Measurements from ENCODE around the gene MAP3K7CL. TPM values are rescaled to one million over a fixed set of nuclear protein-coding genes. Genes with fewer than 3 reads are reported as not detected.

MAP3K7CL gene
- total RNA-seq, 1 experiment from 2014 or later: 2.3 TPM

DNA sequence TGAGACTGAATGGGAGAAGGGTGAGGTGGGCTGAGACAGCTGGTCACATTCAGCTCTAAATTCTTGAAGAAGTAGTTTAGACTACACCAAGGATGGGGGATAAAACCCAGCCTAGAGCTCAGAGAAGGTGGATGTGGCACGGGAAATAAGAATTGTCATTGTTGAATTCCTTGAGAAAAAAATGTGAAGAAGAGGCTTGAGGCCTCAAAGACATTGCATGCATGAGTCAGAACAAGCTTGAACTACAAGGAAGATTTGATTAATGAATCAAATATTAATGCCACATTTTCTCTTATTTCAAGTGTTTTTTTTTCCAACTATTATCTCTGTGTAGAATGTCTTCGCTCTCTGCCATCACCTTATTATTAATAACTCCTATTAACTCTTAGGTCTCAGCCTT lies 58.9 kb downstream of the MAP3K7CL start:
- CTCF ChIA-PET: no interaction called here
- H3K27ac Mint-ChIP-seq (ENCODE audit: unreplicated experiment): peak overlapping the region; percentile 75
- H3K27me3 Mint-ChIP-seq (ENCODE audit: unreplicated experiment): no peaks in the 10 kb centered on the region
- H3K4me3 Mint-ChIP-seq (ENCODE audit: low read depth, unreplicated experiment): no peak overlapping the region
- TF ChIP-seq, protein P1, sequence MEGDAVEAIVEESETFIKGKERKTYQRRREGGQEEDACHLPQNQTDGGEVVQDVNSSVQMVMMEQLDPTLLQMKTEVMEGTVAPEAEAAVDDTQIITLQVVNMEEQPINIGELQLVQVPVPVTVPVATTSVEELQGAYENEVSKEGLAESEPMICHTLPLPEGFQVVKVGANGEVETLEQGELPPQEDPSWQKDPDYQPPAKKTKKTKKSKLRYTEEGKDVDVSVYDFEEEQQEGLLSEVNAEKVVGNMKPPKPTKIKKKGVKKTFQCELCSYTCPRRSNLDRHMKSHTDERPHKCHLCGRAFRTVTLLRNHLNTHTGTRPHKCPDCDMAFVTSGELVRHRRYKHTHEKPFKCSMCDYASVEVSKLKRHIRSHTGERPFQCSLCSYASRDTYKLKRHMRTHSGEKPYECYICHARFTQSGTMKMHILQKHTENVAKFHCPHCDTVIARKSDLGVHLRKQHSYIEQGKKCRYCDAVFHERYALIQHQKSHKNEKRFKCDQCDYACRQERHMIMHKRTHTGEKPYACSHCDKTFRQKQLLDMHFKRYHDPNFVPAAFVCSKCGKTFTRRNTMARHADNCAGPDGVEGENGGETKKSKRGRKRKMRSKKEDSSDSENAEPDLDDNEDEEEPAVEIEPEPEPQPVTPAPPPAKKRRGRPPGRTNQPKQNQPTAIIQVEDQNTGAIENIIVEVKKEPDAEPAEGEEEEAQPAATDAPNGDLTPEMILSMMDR (IDR thresholded peaks at IDR 0.05; ENCODE audit: unreplicated experiment): no peak
- peaks cover 33% of the 10 kb centered on the region for H3K4me1 Mint-ChIP-seq (ENCODE audit: low read depth, unreplicated experiment)
- intact Hi-C loops (cut with micrococcal nuclease; ENCODE audit: unreplicated experiment): no loop called here
- H3K9me3 Mint-ChIP-seq (ENCODE audit: low read depth, unreplicated experiment): no peaks in the 10 kb centered on the region
- H3K36me3 Mint-ChIP-seq (ENCODE audit: insufficient read depth, unreplicated experiment): peaks cover 2% of the 10 kb centered on the region
- no peak for DNase-seq
- BruUV-seq (replicated peaks): no TSS peak

DNA sequence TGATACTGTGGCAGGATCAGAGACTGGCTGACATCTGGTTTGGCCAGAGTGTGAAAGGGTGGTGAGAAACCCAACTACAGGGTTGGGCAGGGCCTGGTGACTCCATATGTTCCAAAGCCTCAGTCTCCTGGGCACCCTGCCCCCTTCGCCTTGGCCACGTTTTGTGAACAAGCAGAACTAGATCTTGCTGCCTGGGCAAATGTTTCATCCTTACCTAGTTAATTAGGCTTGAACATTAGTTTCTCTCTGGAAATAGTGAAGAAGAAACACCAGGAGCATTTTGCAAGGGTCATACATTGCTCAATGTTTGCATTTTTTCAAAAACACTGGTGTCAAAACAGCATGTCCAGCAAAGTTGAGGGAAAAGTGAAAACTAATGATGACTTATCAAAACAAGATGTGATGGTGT lies 60.5 kb downstream of the MAP3K7CL start:
- intact Hi-C loops (cut with micrococcal nuclease; ENCODE audit: unreplicated experiment): no loop called here
- no peak overlapping the region for H3K4me3 Mint-ChIP-seq (ENCODE audit: low read depth, unreplicated experiment)
- no peaks in the 10 kb centered on the region for H3K9me3 Mint-ChIP-seq (ENCODE audit: low read depth, unreplicated experiment)
- DNase-seq: no peak
- TF ChIP-seq, protein P1 (IDR thresholded peaks at IDR 0.05; ENCODE audit: unreplicated experiment): no peak
- H3K27me3 Mint-ChIP-seq (ENCODE audit: unreplicated experiment): no peaks in the 10 kb centered on the region
- CTCF ChIA-PET: no interaction called here
- H3K27ac Mint-ChIP-seq (ENCODE audit: unreplicated experiment): peak overlapping the region; percentile 34
- peaks cover 6% of the 10 kb centered on the region for H3K36me3 Mint-ChIP-seq (ENCODE audit: insufficient read depth, unreplicated experiment)
- BruUV-seq (replicated peaks): no TSS peak
- peaks cover 48% of the 10 kb centered on the region for H3K4me1 Mint-ChIP-seq (ENCODE audit: low read depth, unreplicated experiment)

DNA sequence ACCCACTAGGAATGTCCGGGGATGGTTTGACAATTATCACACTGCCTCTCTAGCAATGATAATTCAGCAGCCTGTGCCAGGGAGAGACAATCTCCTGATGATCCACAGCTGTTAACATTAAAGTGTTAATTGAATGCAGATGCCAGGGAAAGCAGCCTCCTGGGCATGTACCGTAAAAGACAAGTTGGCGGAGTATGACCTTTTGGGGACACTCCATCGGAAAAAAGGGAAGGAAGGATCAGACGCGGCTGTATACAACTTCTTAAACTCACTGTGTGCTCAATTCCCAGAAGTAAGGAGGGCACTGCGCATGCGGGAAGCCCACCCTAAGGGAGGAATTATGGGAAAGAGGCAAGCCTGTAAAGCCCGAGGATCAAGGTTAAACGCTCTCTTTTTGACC lies 62.6 kb downstream of the MAP3K7CL start:
- Mint-ChIP-seq H3K9me3 (ENCODE audit: low read depth, unreplicated experiment) (peaks cover 4% of the 10 kb centered on the region), H3K36me3 (ENCODE audit: insufficient read depth, unreplicated experiment) (peaks cover 18% of the 10 kb centered on the region), H3K27ac (ENCODE audit: unreplicated experiment) (no peak overlapping the region), H3K4me3 (ENCODE audit: low read depth, unreplicated experiment) (no peak overlapping the region), H3K4me1 (ENCODE audit: low read depth, unreplicated experiment) (peaks cover 55% of the 10 kb centered on the region), H3K27me3 (ENCODE audit: unreplicated experiment) (no peaks in the 10 kb centered on the region)
- intact Hi-C loops (cut with micrococcal nuclease; ENCODE audit: unreplicated experiment): no loop called here
- DNase-seq: no peak
- TF ChIP-seq, protein P1 (IDR thresholded peaks at IDR 0.05; ENCODE audit: unreplicated experiment): no peak
- BruUV-seq (replicated peaks): no TSS peak
- CTCF ChIA-PET: no interaction called here

DNA sequence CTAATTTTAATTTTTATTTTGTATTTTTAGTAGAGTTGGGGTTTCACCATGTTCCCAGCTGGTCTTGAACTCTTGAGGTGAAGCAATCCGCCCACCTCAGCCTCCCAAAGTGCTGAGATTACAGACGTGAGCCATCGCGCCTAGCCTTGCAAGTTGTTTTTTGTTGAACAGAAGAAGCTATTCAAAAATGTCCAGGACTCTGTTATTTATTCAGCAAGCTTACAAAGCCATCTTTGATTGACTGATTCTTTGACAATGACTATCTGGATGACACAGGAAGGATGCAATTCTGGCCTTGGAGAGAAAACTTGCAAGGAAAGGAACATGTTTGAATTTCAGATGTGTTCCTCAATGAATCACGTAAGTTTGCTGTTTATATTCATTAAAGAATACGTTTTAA lies 63.5 kb downstream of the MAP3K7CL start:
- Mint-ChIP-seq H3K36me3 (ENCODE audit: insufficient read depth, unreplicated experiment) (peaks cover 18% of the 10 kb centered on the region), H3K4me3 (ENCODE audit: low read depth, unreplicated experiment) (no peak overlapping the region), H3K27ac (ENCODE audit: unreplicated experiment) (peak overlapping the region; percentile 77), H3K4me1 (ENCODE audit: low read depth, unreplicated experiment) (peaks cover 51% of the 10 kb centered on the region), H3K27me3 (ENCODE audit: unreplicated experiment) (no peaks in the 10 kb centered on the region), H3K9me3 (ENCODE audit: low read depth, unreplicated experiment) (peaks cover 4% of the 10 kb centered on the region)
- no peak for DNase-seq
- TF ChIP-seq, protein P1 (IDR thresholded peaks at IDR 0.05; ENCODE audit: unreplicated experiment): no peak
- BruUV-seq (replicated peaks): no TSS peak
- intact Hi-C loops (cut with micrococcal nuclease; ENCODE audit: unreplicated experiment): no loop called here
- CTCF ChIA-PET: no interaction called here

All from Calu3 (cell line).